ENCODE measurements around the gene ZNF354C.
"Not testable (repeated sequence)": the region's sequence is repeated elsewhere in the genome, so short reads cannot be mapped to it uniquely, and the experiment has no call there.

ZNF354C gene

DNA sequence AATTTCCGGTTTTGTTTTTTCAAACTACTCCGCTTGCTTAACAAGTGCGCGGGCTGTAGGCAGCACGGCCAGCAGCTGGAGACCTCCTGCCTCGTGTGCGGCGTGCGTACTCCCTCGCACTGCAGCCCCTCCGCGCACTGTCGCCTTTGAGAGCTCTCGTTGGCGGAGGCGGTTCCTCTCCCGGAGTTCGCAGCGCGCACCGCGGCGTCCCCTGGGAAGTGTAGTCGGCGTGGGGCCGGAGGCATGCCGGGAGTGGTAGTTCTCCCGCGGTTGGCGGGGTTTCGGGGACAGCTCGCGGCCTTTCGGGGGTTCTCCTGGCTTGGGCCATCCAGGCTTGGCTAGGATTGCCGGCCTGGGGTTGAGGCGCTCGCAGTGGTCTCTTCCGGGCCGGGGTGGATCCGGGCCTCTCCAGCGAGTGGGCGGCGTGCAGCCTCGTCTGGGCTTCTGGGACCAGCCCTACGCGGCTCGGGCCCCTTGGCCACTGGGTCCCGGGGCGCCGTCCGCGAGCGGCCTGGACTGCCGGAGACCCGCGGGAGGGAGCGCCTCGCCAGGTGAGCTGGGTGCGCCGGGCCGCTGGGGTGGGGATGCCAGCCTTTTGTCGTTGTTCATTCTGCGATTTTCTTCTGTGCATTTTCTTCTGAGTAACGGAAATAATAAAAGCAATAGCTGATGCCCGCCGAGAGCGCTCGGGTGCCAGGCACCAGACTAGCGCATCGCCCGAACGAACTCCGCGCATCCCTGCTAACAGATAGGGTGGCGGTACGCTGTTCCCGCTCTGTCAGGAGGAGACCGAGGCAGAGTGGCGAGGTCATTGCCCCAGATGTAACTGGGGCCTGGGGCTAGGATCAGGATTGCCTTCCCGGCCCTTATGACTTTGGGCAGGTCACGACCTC lies at the start of gene ZNF354C:
TSS of gene ZNF354C (plus strand) at position 258 of the 893 bp plus-strand sequence. CDS start 1,696 bp downstream, outside the sequence.
- DNase-seq (ENCODE audit: extremely low read depth in 1 of 2, low read depth in 1 of 2): peak; percentile 59 to 80

DNA sequence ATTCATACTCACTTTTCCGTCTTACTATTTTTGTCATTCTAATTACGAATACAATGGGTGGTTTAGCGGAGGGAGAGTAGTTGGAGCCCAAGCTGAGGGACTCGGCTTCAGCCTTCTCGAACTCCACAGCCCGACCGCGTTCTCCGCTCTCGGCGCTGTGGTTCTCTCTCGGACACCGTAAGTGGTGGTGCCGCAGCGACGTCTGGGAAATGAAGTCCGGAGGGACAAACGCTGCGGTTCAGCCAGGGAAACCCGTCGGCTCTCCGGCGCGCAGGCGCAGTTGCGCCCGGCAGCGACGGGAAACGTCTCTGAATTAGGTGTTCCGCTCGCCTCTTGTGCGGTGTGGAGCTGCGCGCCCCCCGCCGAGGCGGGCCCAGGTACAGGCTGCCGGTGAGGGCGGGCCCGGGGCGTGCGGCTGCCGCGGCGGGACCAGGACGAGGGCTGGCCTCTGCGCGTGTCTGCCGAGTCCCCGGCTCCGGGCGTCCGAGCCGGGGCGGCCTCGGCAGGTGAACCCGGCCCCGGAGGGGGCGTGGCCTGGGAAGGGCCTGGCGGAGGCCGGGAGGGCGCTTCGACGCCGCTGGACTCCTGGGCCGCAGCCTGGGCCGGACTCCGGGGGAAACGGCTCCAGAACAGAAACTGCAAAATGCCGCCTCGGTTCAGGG lies 36.5 kb upstream of the ZNF354C start, which contains the start of gene ZNF879:
TSS of gene ZNF879 (plus strand) at position 277 of the 662 bp plus-strand sequence. CDS start 1,201 bp downstream, outside the sequence.
- peak; percentile 83 to 89 for DNase-seq (ENCODE audit: extremely low read depth in 1 of 2, low read depth in 1 of 2)

DNA sequence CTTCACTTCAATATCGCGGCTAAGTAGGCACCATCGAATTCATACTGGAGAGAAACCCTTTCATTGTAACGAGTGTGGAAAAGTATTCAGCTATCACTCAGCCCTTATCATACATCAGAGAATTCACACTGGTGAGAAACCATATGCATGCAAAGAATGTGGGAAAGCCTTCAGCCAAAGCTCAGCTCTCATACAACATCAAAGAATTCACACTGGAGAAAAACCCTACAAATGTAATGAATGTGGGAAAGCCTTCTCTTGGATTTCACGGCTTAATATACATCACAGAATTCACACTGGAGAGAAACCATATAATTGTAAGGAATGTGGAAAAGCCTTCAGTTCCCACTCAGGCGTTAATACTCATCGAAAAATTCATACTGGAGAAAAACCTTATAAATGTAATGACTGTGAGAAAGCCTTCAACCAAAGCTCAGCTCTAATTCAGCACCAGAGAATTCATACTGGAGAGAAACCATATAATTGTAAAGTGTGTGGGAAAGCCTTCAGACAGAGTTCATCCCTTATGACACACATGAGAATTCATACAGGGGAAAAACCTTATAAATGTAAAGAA lies 27.1 kb upstream of the ZNF354C start:
- DNase-seq (ENCODE audit: extremely low read depth in 1 of 2, low read depth in 1 of 2): no peak

DNA sequence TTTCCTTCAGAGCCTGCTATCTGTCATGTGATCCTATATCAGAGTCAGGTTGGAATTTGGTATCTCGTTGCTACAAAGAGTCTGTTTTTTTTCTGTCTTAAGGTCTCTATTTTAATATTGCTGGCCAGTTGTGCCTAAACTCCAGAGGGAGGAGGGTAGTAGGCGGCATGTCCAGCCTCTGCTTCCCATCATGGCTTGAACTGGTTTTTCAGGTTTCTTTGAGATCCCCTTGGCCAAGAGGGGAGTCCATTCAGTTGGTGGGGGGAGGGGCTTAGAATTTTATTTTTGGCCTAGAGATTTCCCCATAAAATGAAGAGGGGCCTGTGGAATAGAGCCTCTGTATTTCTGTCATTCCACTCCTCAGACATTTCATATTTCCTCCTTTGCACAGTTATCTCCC lies 15.4 kb upstream of the ZNF354C start:
- no peak for DNase-seq (ENCODE audit: extremely low read depth in 1 of 2, low read depth in 1 of 2)

- DNase-seq (ENCODE audit: extremely low read depth in 1 of 2, low read depth in 1 of 2): no peak
Observed at GRCh38 chr5:179051784-179052183, 8.4 kb upstream of the ZNF354C start.

GRCh38 chr5:179054036-179054785 lies 6.0 kb upstream of the ZNF354C start:
- no peak for DNase-seq (ENCODE audit: extremely low read depth in 1 of 2, low read depth in 1 of 2)

GRCh38 chr5:179054876-179055275 lies 5.3 kb upstream of the ZNF354C start:
- DNase-seq (ENCODE audit: extremely low read depth in 1 of 2, low read depth in 1 of 2): no peak

GRCh38 chr5:179055436-179055835 lies 4.7 kb upstream of the ZNF354C start:
- DNase-seq (ENCODE audit: extremely low read depth in 1 of 2, low read depth in 1 of 2): no peak

GRCh38 chr5:179055841-179056240 lies 4.3 kb upstream of the ZNF354C start:
- no peak for DNase-seq (ENCODE audit: extremely low read depth in 1 of 2, low read depth in 1 of 2)

DNA sequence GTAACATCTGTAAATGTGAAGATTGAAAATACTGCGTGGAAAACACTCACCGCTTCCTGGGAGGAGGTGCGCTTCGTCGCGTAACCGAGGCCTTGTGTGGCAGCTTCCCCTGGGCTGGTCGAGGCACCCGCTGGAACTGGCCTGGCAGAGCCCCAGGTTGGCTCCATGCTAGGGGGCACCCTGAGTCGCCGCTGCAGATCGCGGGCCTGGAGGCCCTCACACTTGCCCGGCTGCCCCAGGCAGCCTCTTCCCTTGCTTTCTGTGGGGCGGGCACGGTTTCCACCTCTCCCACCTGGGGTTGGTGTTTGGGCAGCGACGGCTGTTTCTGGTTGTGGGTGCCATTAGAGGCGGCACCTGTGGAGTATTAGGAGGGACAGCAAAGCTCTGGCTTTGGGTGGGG lies 852 bp downstream of the ZNF354C start:
- no peak for DNase-seq (ENCODE audit: extremely low read depth in 1 of 2, low read depth in 1 of 2)

GRCh38 chr5:179065703-179066102 lies 5.5 kb downstream of the ZNF354C start:
- DNase-seq (ENCODE audit: extremely low read depth in 1 of 2, low read depth in 1 of 2): no peak

DNA sequence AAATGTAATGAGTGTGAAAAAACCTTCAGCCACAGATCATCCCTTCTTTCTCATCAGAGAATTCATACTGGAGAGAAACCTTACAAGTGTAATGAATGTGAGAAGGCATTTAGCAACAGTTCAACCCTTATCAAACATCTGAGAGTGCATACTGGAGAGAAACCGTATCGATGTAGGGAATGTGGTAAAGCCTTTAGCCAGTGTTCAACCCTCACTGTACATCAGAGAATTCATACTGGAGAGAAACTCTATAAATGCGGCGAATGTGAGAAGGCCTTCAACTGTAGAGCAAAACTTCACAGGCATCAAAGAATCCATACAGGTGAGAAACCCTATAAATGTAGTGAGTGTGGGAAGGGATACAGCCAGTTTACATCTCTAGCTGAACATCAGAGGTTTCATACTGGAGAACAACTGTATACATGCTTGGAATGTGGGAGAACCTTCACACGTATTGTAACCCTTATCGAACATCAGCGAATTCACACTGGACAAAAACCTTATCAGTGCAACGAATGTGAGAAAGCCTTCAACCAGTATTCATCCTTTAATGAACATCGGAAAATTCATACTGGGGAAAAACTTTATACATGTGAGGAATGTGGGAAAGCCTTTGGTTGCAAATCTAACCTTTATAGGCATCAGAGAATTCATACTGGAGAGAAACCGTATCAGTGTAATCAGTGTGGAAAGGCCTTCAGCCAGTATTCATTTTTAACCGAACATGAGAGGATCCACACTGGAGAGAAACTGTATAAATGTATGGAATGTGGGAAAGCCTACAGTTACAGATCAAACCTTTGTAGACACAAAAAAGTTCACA lies 19.2 kb downstream of the ZNF354C start:
- DNase-seq (ENCODE audit: extremely low read depth in 1 of 2, low read depth in 1 of 2): no peak

DNA sequence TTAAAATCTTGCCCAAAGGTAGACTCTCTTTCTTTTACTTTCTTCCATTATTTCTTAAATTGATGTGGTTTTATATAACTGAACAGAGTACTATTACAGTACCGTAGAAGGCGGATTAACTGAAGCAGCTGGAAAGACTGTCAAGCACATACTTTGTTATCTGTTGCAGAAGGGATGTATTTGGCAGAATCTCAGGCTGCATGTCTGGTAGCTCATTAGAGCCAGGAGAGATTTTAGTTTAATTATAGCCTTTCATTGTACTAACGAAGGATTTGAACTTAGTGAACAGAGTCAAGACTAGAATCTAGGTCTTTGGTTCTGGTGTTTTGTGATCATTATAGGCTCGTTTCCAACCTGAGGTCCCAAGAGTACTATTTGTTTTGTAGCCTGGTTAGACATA lies 20.6 kb downstream of the ZNF354C start:
- DNase-seq (ENCODE audit: extremely low read depth in 1 of 2, low read depth in 1 of 2): no peak

GRCh38 chr5:179089502-179089901 lies 29.3 kb downstream of the ZNF354C start:
- DNase-seq (ENCODE audit: extremely low read depth in 1 of 2, low read depth in 1 of 2): no peak

- DNase-seq (ENCODE audit: extremely low read depth in 1 of 2, low read depth in 1 of 2): not testable (repeated sequence)
Observed at GRCh38 chr5:179101282-179101681, 41.1 kb downstream of the ZNF354C start.

- DNase-seq (ENCODE audit: extremely low read depth in 1 of 2, low read depth in 1 of 2): no peak
Observed at GRCh38 chr5:179110528-179110927, 50.4 kb downstream of the ZNF354C start.

DNA sequence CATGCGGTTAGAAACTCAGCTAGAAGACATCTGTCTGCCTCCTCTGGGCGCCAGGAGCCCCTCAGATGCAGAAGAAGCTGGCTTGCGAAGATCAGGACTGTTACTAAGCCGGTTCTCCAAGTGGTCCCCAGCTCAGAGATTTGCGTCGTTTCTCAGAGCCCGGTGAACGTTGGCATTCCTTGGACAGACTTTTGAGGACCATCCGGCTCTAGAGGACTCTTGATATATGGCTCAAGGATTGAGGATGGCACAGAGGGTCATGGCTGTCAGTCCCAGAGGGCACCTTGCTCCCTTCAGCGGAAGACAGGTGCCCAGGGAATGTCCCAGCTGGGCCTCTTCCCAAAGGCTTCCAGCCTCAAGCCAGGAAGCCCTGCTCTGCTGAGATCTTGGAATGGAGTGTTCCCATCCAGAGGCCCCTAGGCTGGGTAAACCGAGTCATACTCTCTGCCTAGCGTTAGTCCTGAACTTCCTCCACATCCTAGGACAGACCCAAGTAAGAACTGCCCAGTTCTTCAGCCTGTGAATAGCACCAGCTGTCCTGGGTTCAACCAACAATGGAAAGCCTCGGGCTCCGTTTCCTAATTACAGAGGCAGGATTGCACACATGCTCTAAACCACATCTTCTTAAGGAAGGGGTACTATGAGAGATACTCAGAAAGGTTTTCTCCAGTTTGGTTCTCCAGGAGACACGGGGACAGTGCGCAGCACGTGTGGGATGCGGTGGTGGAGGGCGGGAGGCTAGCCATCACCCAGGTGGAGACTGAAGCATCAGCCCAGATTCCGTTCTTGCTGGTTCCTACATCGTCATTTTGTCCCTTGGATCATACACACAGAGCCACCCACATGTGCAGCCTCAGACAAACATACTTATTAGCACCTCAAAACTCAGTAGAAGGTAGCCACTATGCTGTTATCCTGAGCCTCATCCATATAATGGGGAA lies 51.4 kb downstream of the ZNF354C start:
- DNase-seq (ENCODE audit: extremely low read depth in 1 of 2, low read depth in 1 of 2): no peak

DNA sequence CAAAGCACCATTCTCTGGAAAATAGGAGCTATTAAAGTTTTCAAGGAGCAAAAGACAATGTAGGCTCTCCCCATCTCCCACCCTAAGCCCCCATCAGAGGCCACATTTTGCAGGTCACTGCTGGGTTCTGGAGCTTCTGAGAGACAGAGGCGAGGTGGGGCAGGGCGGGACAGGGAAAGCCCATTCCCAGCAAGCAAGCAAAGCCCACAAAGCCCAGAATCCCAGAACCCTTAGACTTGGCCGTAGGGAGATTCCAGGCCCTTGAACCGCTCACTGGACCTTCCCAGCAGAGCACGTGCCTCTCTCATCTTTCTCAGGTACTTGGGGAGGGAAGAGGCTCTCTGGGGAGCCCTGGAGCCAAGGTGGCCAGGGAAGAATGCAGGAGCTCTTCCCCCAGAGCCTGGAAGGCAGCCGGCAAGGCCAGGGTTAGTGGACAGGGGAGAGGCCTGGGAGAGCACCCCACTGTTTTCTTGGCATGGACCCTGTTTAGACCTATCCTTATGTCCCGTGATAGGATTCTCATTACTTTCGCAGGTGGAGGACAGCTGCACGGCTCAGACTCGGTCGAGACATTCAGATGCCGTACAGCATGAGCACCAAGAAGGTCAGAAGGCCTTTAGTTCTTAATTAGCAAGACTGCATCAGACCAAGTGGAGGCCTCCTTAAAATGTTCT lies 52.4 kb downstream of the ZNF354C start:
- DNase-seq (ENCODE audit: extremely low read depth in 1 of 2, low read depth in 1 of 2): no peak
